ENCODE results near the gene SGMS1.

The SGMS1 gene

DNA sequence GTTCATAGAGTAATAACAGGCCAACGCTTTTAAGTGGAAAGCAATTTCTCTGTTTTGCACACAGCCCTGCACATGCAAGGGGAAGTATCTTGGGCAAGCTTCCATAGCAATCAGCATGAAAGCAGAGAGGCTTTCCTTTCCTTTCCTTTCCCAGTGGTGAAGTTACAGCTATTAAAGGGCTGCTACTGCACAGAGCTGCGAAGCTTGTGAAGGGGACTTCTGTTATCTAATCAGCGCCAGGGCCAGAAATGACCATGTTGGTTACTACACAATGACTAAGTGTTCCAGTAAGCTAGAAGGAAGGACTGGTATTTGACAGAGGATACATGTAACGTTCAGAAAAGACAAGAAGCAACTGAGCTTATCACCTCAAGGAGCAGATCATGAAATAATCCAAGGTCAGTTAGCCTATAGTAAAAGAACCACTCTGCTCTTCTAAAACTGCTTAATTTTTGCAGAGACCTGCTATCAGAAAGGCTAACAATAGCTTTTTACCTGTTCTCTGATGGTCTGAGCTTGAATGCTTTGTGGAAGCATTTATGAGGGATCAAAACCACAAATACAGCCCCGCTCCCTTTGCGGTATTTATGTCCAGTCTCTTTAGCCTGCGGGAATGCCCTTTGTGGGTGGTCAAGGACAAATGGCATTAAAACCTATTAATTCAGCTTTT, 45.9 kb downstream of the SGMS1 start:
- H3F3A ChIP-seq (ENCODE audit: insufficient read depth, low read length): no peaks in the 10 kb centered on the region
- no peak overlapping the region for H3K9ac ChIP-seq (ENCODE audit: low read length)
- no peak overlapping the region for H3K4me2 ChIP-seq (ENCODE audit: low read length)
- no peaks in the 10 kb centered on the region for H3K9me2 ChIP-seq (ENCODE audit: low read depth, low read length)
- H2AFZ ChIP-seq (ENCODE audit: low read length): no peak overlapping the region
- H4K20me1 ChIP-seq (ENCODE audit: insufficient read depth, low read length): no peaks in the 10 kb centered on the region
- no peaks in the 10 kb centered on the region for H3K27me3 ChIP-seq (ENCODE audit: insufficient read depth, low read length)
- no peaks in the 10 kb centered on the region for H3K36me3 ChIP-seq (ENCODE audit: insufficient read depth, low read length)
- H3K79me2 ChIP-seq (ENCODE audit: insufficient read depth, low read length): no peaks in the 10 kb centered on the region
- no peak overlapping the region for H3K4me3 ChIP-seq (ENCODE audit: low read depth, low read length, poor library complexity, severe bottlenecking)
- no peak overlapping the region for H3K27ac ChIP-seq (ENCODE audit: low read depth, low read length, poor library complexity, severe bottlenecking)
- no peak for TF ChIP-seq EZH2 (IDR thresholded peaks at IDR 0.05; ENCODE audit: borderline replicate concordance, low read length)
- TF ChIP-seq, protein P1, sequence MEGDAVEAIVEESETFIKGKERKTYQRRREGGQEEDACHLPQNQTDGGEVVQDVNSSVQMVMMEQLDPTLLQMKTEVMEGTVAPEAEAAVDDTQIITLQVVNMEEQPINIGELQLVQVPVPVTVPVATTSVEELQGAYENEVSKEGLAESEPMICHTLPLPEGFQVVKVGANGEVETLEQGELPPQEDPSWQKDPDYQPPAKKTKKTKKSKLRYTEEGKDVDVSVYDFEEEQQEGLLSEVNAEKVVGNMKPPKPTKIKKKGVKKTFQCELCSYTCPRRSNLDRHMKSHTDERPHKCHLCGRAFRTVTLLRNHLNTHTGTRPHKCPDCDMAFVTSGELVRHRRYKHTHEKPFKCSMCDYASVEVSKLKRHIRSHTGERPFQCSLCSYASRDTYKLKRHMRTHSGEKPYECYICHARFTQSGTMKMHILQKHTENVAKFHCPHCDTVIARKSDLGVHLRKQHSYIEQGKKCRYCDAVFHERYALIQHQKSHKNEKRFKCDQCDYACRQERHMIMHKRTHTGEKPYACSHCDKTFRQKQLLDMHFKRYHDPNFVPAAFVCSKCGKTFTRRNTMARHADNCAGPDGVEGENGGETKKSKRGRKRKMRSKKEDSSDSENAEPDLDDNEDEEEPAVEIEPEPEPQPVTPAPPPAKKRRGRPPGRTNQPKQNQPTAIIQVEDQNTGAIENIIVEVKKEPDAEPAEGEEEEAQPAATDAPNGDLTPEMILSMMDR (IDR thresholded peaks at IDR 0.05; ENCODE audit: low read length): no peak
- peaks cover 8% of the 10 kb centered on the region; the same call in 1 of the 2 replicates for H3K9me3 ChIP-seq (ENCODE audit: low read length)
- no peaks in the 10 kb centered on the region for H3K4me1 ChIP-seq (ENCODE audit: insufficient read depth, low read length, severe bottlenecking)

- TF ChIP-seq EZH2 (IDR thresholded peaks at IDR 0.05; ENCODE audit: borderline replicate concordance, low read length): no peak
- TF ChIP-seq, protein P1 (IDR thresholded peaks at IDR 0.05; ENCODE audit: low read length): no peak
- H3K9ac ChIP-seq (ENCODE audit: low read length): no peak overlapping the region
- no peaks in the 10 kb centered on the region for H4K20me1 ChIP-seq (ENCODE audit: insufficient read depth, low read length)
- no peaks in the 10 kb centered on the region for H3K36me3 ChIP-seq (ENCODE audit: insufficient read depth, low read length)
- H3K9me3 ChIP-seq (ENCODE audit: low read length): peaks cover 8% of the 10 kb centered on the region; the same call in 1 of the 2 replicates
- no peaks in the 10 kb centered on the region for H3K79me2 ChIP-seq (ENCODE audit: insufficient read depth, low read length)
- H3K4me1 ChIP-seq (ENCODE audit: insufficient read depth, low read length, severe bottlenecking): no peaks in the 10 kb centered on the region
- no peak overlapping the region for H3K4me3 ChIP-seq (ENCODE audit: low read depth, low read length, poor library complexity, severe bottlenecking)
- no peak overlapping the region for H3K27ac ChIP-seq (ENCODE audit: low read depth, low read length, poor library complexity, severe bottlenecking)
- H2AFZ ChIP-seq (ENCODE audit: low read length): no peak overlapping the region
- H3F3A ChIP-seq (ENCODE audit: insufficient read depth, low read length): no peaks in the 10 kb centered on the region
- H3K4me2 ChIP-seq (ENCODE audit: low read length): no peak overlapping the region
- H3K9me2 ChIP-seq (ENCODE audit: low read depth, low read length): no peaks in the 10 kb centered on the region
- H3K27me3 ChIP-seq (ENCODE audit: insufficient read depth, low read length): no peaks in the 10 kb centered on the region
Measured at GRCh38 chr10:50577010-50577409, 46.7 kb downstream of the SGMS1 start.

DNA sequence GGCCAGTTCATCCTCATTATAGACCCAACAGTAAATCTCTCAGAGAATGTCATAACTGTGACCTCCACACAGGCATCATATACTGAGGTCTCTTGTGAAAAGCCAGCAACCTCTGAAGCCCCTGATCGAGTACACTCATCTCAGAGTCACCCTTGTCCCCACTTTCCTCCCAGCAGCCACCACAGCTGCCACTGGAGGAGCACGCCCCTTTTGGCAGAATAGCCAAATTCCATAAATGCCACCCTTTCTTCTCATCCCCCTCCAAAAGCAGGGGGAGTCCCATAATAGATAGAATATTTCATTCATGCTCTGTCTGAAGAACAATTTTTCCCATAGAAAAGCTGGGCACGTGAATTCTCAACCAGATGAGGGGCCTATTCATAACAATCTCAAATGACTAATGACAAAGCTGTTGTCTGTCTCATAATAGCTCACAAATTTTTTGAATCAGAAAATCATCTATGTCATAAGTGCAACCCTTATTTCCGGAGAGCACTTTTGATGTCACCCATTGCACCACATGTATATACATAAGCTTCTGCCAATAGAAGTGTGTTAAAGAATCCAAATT, 47.4 kb downstream of the SGMS1 start:
- H3K79me2 ChIP-seq (ENCODE audit: insufficient read depth, low read length): no peaks in the 10 kb centered on the region

More for the DNA sequence above, 47.4 kb downstream of the SGMS1 start:
- Histone ChIP-seq H3K36me3 (ENCODE audit: insufficient read depth, low read length) (no peaks in the 10 kb centered on the region), H4K20me1 (ENCODE audit: insufficient read depth, low read length) (no peaks in the 10 kb centered on the region), H3K27ac (ENCODE audit: low read depth, low read length, poor library complexity, severe bottlenecking) (no peak overlapping the region), H3K9ac (ENCODE audit: low read length) (no peak overlapping the region), H3K4me2 (ENCODE audit: low read length) (no peak overlapping the region), H3K27me3 (ENCODE audit: insufficient read depth, low read length) (no peaks in the 10 kb centered on the region), H3F3A (ENCODE audit: insufficient read depth, low read length) (no peaks in the 10 kb centered on the region), H2AFZ (ENCODE audit: low read length) (no peak overlapping the region), H3K9me2 (ENCODE audit: low read depth, low read length) (no peaks in the 10 kb centered on the region), H3K9me3 (ENCODE audit: low read length) (peaks cover 8% of the 10 kb centered on the region; the same call in 1 of the 2 replicates), H3K4me1 (ENCODE audit: insufficient read depth, low read length, severe bottlenecking) (no peaks in the 10 kb centered on the region), H3K4me3 (ENCODE audit: low read depth, low read length, poor library complexity, severe bottlenecking) (no peak overlapping the region)
- TF ChIP-seq, protein P1 (IDR thresholded peaks at IDR 0.05; ENCODE audit: low read length): no peak
- no peak for TF ChIP-seq EZH2 (IDR thresholded peaks at IDR 0.05; ENCODE audit: borderline replicate concordance, low read length)

Measured in OCI-LY1 (cell line).